Stimulated activated memory B cell treated with anti-CD40 and anti-IgM and Interleukin-4, amounts not matched to agents 10 μg/mL and 1 μg/mL and 100 μg/mL, for 72 hours (primary cell): ENCODE measurements around the gene FAM53B.
"Not testable (repeated sequence)": the region's sequence is repeated elsewhere in the genome, so short reads cannot be mapped to it uniquely, and the experiment has no call there.

Experiments
- ATAC-seq: fragments of 150-1000 bp; cut with Tn5 transposase; 2 replicates; pipeline ENCODE4 v1.10.0; 2021
- H3K27ac Mint-ChIP-seq: one replicate; pipeline ENCODE4 v1.8.0; 2022; ENCODE audit warnings: mild to moderate bottlenecking, mixed read lengths
- H3K27me3 Mint-ChIP-seq: one replicate; pipeline ENCODE4 v1.8.0; 2022; ENCODE audit warnings: mixed read lengths
- H3K36me3 Mint-ChIP-seq: one replicate; pipeline ENCODE4 v1.8.0; 2022; ENCODE audit warnings: mixed read lengths
- H3K4me1 Mint-ChIP-seq: one replicate; pipeline ENCODE4 v1.8.0; 2022; ENCODE audit warnings: mixed read lengths
- H3K4me3 Mint-ChIP-seq: one replicate; pipeline ENCODE4 v1.8.0; 2022; ENCODE audit warnings: mild to moderate bottlenecking, moderate library complexity, mixed read lengths
- H3K9me3 Mint-ChIP-seq: one replicate; pipeline ENCODE4 v1.8.0; 2022; ENCODE audit warnings: mixed read lengths

The FAM53B gene

GRCh38 chr10:124616836-124617130 lies 127.4 kb downstream of the FAM53B start:
- H3K36me3 Mint-ChIP-seq = peaks cover 8% of the 10 kb centered on the region
- H3K9me3 Mint-ChIP-seq = no peaks in the 10 kb centered on the region
- no peaks in the 10 kb centered on the region for H3K27me3 Mint-ChIP-seq
- ATAC-seq = no peak
- peaks cover 98% of the 10 kb centered on the region for H3K4me1 Mint-ChIP-seq
- H3K4me3 Mint-ChIP-seq = peak overlapping the region; percentile 80
- H3K27ac Mint-ChIP-seq = peak overlapping the region; percentile 81

- ATAC-seq = no peak
- Mint-ChIP-seq H3K27ac (peak overlapping the region; percentile 81), H3K9me3 (no peaks in the 10 kb centered on the region), H3K4me1 (peaks cover 98% of the 10 kb centered on the region), H3K27me3 (no peaks in the 10 kb centered on the region), H3K36me3 (peaks cover 8% of the 10 kb centered on the region), H3K4me3 (no peak overlapping the region)
Observed at GRCh38 chr10:124616040-124616835, 127.9 kb downstream of the FAM53B start.

GRCh38 chr10:124615259-124615658 lies 128.9 kb downstream of the FAM53B start:
- H3K4me1 Mint-ChIP-seq = peaks cover 92% of the 10 kb centered on the region
- peak overlapping the region; percentile 15 for H3K4me3 Mint-ChIP-seq
- no peaks in the 10 kb centered on the region for H3K9me3 Mint-ChIP-seq
- no peak for ATAC-seq
- peaks cover 8% of the 10 kb centered on the region for H3K36me3 Mint-ChIP-seq
- H3K27me3 Mint-ChIP-seq = no peaks in the 10 kb centered on the region
- H3K27ac Mint-ChIP-seq = peak overlapping the region; percentile 81

GRCh38 chr10:124614003-124614659 lies 130.0 kb downstream of the FAM53B start:
- Mint-ChIP-seq H3K4me1 (peaks cover 81% of the 10 kb centered on the region), H3K27me3 (no peaks in the 10 kb centered on the region)

GRCh38 chr10:124612611-124613498 lies 131.3 kb downstream of the FAM53B start:
- peak overlapping the region; percentile 81 for H3K27ac Mint-ChIP-seq
- peak overlapping the region; percentile 13 for H3K4me3 Mint-ChIP-seq
- H3K27me3 Mint-ChIP-seq = no peaks in the 10 kb centered on the region
- H3K9me3 Mint-ChIP-seq = no peaks in the 10 kb centered on the region
- peaks cover 68% of the 10 kb centered on the region for H3K4me1 Mint-ChIP-seq
- peak; percentile 69 for ATAC-seq
- H3K36me3 Mint-ChIP-seq = peaks cover 8% of the 10 kb centered on the region

More at GRCh38 chr10:124614003-124614659, 130.0 kb downstream of the FAM53B start:
- Mint-ChIP-seq H3K27ac (peak overlapping the region; percentile 81), H3K36me3 (peaks cover 8% of the 10 kb centered on the region), H3K9me3 (no peaks in the 10 kb centered on the region), H3K4me3 (peak overlapping the region; percentile 29)
- ATAC-seq = peak; percentile 13

- Mint-ChIP-seq H3K4me3 (peak overlapping the region; percentile 12), H3K36me3 (peaks cover 8% of the 10 kb centered on the region), H3K27ac (peak overlapping the region; percentile 81), H3K27me3 (no peaks in the 10 kb centered on the region), H3K4me1 (peaks cover 68% of the 10 kb centered on the region), H3K9me3 (no peaks in the 10 kb centered on the region)
- ATAC-seq = no peak
Observed at GRCh38 chr10:124611738-124612137, 132.4 kb downstream of the FAM53B start.

- not testable (repeated sequence) for H3K36me3 Mint-ChIP-seq, H3K27me3 Mint-ChIP-seq, ATAC-seq, H3K4me3 Mint-ChIP-seq, H3K9me3 Mint-ChIP-seq
- H3K4me1 Mint-ChIP-seq = peaks cover 63% of the 10 kb centered on the region
- H3K27ac Mint-ChIP-seq = peak overlapping the region; percentile 81
Observed at GRCh38 chr10:124610851-124611250, 133.3 kb downstream of the FAM53B start.

GRCh38 chr10:124610186-124610585 lies 134.0 kb downstream of the FAM53B start:
- not testable (repeated sequence) for H3K36me3 Mint-ChIP-seq, H3K9me3 Mint-ChIP-seq, H3K4me3 Mint-ChIP-seq, H3K27me3 Mint-ChIP-seq, ATAC-seq
- H3K27ac Mint-ChIP-seq = peak overlapping the region; percentile 48
- peaks cover 62% of the 10 kb centered on the region for H3K4me1 Mint-ChIP-seq

GRCh38 chr10:124609698-124610097 lies 134.5 kb downstream of the FAM53B start:
- H3K27ac Mint-ChIP-seq = peak overlapping the region; percentile 48
- H3K4me3 Mint-ChIP-seq = no peak overlapping the region
- peaks cover 62% of the 10 kb centered on the region for H3K4me1 Mint-ChIP-seq
- no peaks in the 10 kb centered on the region for H3K9me3 Mint-ChIP-seq
- H3K36me3 Mint-ChIP-seq = no peaks in the 10 kb centered on the region
- H3K27me3 Mint-ChIP-seq = no peaks in the 10 kb centered on the region
- no peak for ATAC-seq

GRCh38 chr10:124608093-124608721 lies 136.0 kb downstream of the FAM53B start:
- peaks cover 58% of the 10 kb centered on the region for H3K4me1 Mint-ChIP-seq

GRCh38 chr10:124607693-124608092 lies 136.5 kb downstream of the FAM53B start:
- Mint-ChIP-seq H3K4me1 (peaks cover 58% of the 10 kb centered on the region), H3K36me3 (no peaks in the 10 kb centered on the region), H3K4me3 (no peak overlapping the region), H3K27me3 (no peaks in the 10 kb centered on the region), H3K27ac (peak overlapping the region; percentile 74), H3K9me3 (no peaks in the 10 kb centered on the region)
- no peak for ATAC-seq

More at GRCh38 chr10:124608093-124608721, 136.0 kb downstream of the FAM53B start:
- ATAC-seq = no peak
- H3K27me3 Mint-ChIP-seq = no peaks in the 10 kb centered on the region
- no peaks in the 10 kb centered on the region for H3K9me3 Mint-ChIP-seq
- H3K4me3 Mint-ChIP-seq = no peak overlapping the region
- no peaks in the 10 kb centered on the region for H3K36me3 Mint-ChIP-seq
- H3K27ac Mint-ChIP-seq = peak overlapping the region; percentile 72

- no peak for ATAC-seq
- H3K27me3 Mint-ChIP-seq = no peaks in the 10 kb centered on the region
- H3K27ac Mint-ChIP-seq = peak overlapping the region; percentile 74
- peak overlapping the region; percentile 53 for H3K4me3 Mint-ChIP-seq
- no peaks in the 10 kb centered on the region for H3K9me3 Mint-ChIP-seq
- H3K36me3 Mint-ChIP-seq = no peaks in the 10 kb centered on the region
- H3K4me1 Mint-ChIP-seq = peaks cover 58% of the 10 kb centered on the region
Observed at GRCh38 chr10:124606822-124607221, 137.4 kb downstream of the FAM53B start.

- H3K9me3 Mint-ChIP-seq = no peaks in the 10 kb centered on the region
- H3K4me3 Mint-ChIP-seq = no peak overlapping the region
- peaks cover 58% of the 10 kb centered on the region for H3K4me1 Mint-ChIP-seq
- H3K27me3 Mint-ChIP-seq = no peaks in the 10 kb centered on the region
- no peaks in the 10 kb centered on the region for H3K36me3 Mint-ChIP-seq
- H3K27ac Mint-ChIP-seq = peak overlapping the region; percentile 88
- no peak for ATAC-seq
Observed at GRCh38 chr10:124605856-124606812, 138.0 kb downstream of the FAM53B start.

- ATAC-seq = no peak
- Mint-ChIP-seq H3K4me1 (peaks cover 62% of the 10 kb centered on the region), H3K27me3 (no peaks in the 10 kb centered on the region), H3K27ac (peak overlapping the region; percentile 88), H3K4me3 (peak overlapping the region; percentile 10), H3K36me3 (no peaks in the 10 kb centered on the region), H3K9me3 (no peaks in the 10 kb centered on the region)
Observed at GRCh38 chr10:124605481-124605855, 138.7 kb downstream of the FAM53B start.
